ENCODE measurements around the gene HOXC9.

DNA sequence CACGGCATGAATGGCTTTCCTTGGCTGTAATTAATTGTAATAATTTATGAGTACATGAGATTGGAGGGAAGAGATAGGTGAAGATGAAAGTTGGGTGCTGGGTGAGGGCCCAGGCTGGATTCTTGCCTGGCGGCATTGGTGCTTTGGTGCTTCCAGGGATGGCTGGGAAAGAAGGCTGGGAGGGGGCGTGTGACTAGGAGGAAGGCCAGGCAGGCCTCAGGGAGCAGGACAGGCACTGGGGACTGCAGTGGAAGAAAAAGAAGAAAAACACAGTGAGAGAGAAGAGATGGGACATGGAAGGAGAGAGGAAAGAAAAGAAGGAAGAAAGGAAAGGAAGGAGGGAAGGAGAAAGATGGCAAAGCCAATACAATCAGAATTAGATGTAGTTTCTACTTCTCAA, 3.7 kb downstream of the HOXC9 start:
- TF ChIP-seq, protein P1, sequence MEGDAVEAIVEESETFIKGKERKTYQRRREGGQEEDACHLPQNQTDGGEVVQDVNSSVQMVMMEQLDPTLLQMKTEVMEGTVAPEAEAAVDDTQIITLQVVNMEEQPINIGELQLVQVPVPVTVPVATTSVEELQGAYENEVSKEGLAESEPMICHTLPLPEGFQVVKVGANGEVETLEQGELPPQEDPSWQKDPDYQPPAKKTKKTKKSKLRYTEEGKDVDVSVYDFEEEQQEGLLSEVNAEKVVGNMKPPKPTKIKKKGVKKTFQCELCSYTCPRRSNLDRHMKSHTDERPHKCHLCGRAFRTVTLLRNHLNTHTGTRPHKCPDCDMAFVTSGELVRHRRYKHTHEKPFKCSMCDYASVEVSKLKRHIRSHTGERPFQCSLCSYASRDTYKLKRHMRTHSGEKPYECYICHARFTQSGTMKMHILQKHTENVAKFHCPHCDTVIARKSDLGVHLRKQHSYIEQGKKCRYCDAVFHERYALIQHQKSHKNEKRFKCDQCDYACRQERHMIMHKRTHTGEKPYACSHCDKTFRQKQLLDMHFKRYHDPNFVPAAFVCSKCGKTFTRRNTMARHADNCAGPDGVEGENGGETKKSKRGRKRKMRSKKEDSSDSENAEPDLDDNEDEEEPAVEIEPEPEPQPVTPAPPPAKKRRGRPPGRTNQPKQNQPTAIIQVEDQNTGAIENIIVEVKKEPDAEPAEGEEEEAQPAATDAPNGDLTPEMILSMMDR (IDR thresholded peaks at IDR 0.05): no peak
- no peak for TF ChIP-seq POLR2A (IDR thresholded peaks at IDR 0.05)

Measured in breast epithelium (tissue), 3 donors.